SK-N-SH (cell line): Measurements from ENCODE around the gene FGD2. TPM values are rescaled to one million over a fixed set of nuclear protein-coding genes. Genes with fewer than 3 reads are reported as not detected.
"Not testable (repeated sequence)": the region's sequence is repeated elsewhere in the genome, so short reads cannot be mapped to it uniquely, and the experiment has no call there.

Experiments
- CTCF ChIA-PET: fragments of 300-600, 350-600 bp; formaldehyde crosslinking; extraction: SDS; loops from one replicate; lab custom pipeline; 2021; lab: Yijun Ruan, JAX
- POLR2A ChIA-PET: fragments of 350-600 bp; sonication (Branson Sonifier 250); formaldehyde crosslinking; extraction: SDS; loops from one replicate; lab custom pipeline; 2020; ENCODE audit warnings: antibody characterized with exemption, inconsistent platforms; lab: Yijun Ruan, JAX
- DNase-seq: peaks from one replicate; pipeline ENCODE4 v3.0.0; 2012
- H2AFZ ChIP-seq: fragments of 200-600 bp; sonication (generic); 2 replicates; pipeline ENCODE4 v1.8.1; 2016; ENCODE audit warnings: antibody characterized with exemption, mild to moderate bottlenecking, low read depth
- H3F3A ChIP-seq: fragments of 200-600 bp; sonication (generic); replicated peaks from 2 replicates; pipeline ENCODE3; 2016; ENCODE audit warnings: antibody characterized with exemption, mild to moderate bottlenecking; ENCODE audit not compliant: insufficient read depth
- H3K27ac ChIP-seq, 2 experiments: fragments of 200-500 bp in 1 of 2; fragments of 200-600 bp in 1 of 2; sonication (Bioruptor generic) in 1 of 2; sonication (generic), shearing (Covaris generic) in 1 of 2; 2 replicates each; pipeline versions ENCODE4 v1.5.1 to v1.6.1; 2014 to 2016; ENCODE audit warnings: low read depth in 2 of 2, inconsistent platforms in 1 of 2, low read length in 1 of 2, mild to moderate bottlenecking in 1 of 2, mixed read lengths in 1 of 2
- H3K27me3 ChIP-seq: fragments of 200-600 bp; sonication (generic), shearing (Covaris generic); 2 replicates; pipeline ENCODE4 v1.6.1; 2016; ENCODE audit warnings: mixed run types; ENCODE audit not compliant: insufficient read depth
- H3K36me3 ChIP-seq, 2 experiments: fragments of 200-500 bp in 1 of 2; fragments of 200-600 bp in 1 of 2; sonication (Bioruptor generic) in 1 of 2; sonication (generic) in 1 of 2; replicated peaks in 1 of 2; 2 replicates each; pipeline versions ENCODE3 to v1.5.1; 2014 to 2016; ENCODE audit warnings: low read length in 1 of 2, mild to moderate bottlenecking in 1 of 2; ENCODE audit not compliant: insufficient read depth in 2 of 2, control insufficient read depth in 1 of 2
- H3K4me1 ChIP-seq, 2 experiments: fragments of 200-500 bp in 1 of 2; fragments of 200-600 bp in 1 of 2; sonication (Bioruptor generic) in 1 of 2; sonication (generic), shearing (Covaris generic) in 1 of 2; 2 replicates each; pipeline versions ENCODE4 v1.5.1 to v1.6.1; 2014 to 2016; ENCODE audit warnings: low read depth in 1 of 2, low read length in 1 of 2, mixed run types in 1 of 2; ENCODE audit not compliant: insufficient read depth in 2 of 2, control insufficient read depth in 1 of 2
- H3K4me2 ChIP-seq: fragments of 200-600 bp; sonication (generic), shearing (Covaris generic); 2 replicates; pipeline ENCODE4 v1.6.1; 2017; ENCODE audit warnings: mixed run types
- H3K4me3 ChIP-seq, 2 experiments: fragments of 200-500 bp in 1 of 2; fragments of 200-600 bp in 1 of 2; sonication (Bioruptor generic) in 1 of 2; sonication (generic), shearing (Covaris generic) in 1 of 2; 2 replicates each; pipeline versions ENCODE4 v1.5.1 to v1.8.1; 2014 to 2016; ENCODE audit warnings: low read depth in 2 of 2, inconsistent platforms in 1 of 2, low read length in 1 of 2, mild to moderate bottlenecking in 1 of 2, mixed read lengths in 1 of 2, moderate library complexity in 1 of 2
- H3K79me2 ChIP-seq: fragments of 200-600 bp; sonication (generic); 2 replicates; pipeline ENCODE4 v1.8.1; 2017; ENCODE audit warnings: mild to moderate bottlenecking; ENCODE audit not compliant: insufficient read depth
- H3K9ac ChIP-seq: fragments of 200-600 bp; sonication (generic); 2 replicates; pipeline ENCODE4 v1.6.1; 2017; ENCODE audit warnings: mixed run types
- H3K9me2 ChIP-seq: fragments of 200-600 bp; sonication (generic); 2 replicates; pipeline ENCODE4 v1.6.1; 2017; ENCODE audit warnings: mixed run types
- H3K9me3 ChIP-seq: fragments of 200-600 bp; sonication (generic); 2 replicates; pipeline ENCODE4 v1.6.1; 2017; ENCODE audit warnings: mixed run types, mild to moderate bottlenecking, moderate library complexity
- H4K20me1 ChIP-seq: fragments of 200-600 bp; sonication (generic); 2 replicates; pipeline ENCODE4 v1.6.1; 2017; ENCODE audit warnings: mild to moderate bottlenecking, mixed run types; ENCODE audit not compliant: insufficient read depth
- CHD2 ChIP-seq: fragments of 150-350 bp; IDR thresholded peaks from 2 replicates; pipeline ENCODE4 v1.6.1; 2018; ENCODE audit warnings: low read length; ENCODE audit not compliant: partially characterized antibody
- EZH2phosphoT487 ChIP-seq: fragments of 200-600 bp; sonication (generic); IDR thresholded peaks from 2 replicates; pipeline ENCODE4 v1.6.1; 2017; ENCODE audit warnings: low read depth, mixed run types, mild to moderate bottlenecking, antibody characterized with exemption, moderate library complexity, borderline replicate concordance
- FOXM1 ChIP-seq: IDR thresholded peaks from 2 replicates; pipeline ENCODE4 v1.4.0; 2012; ENCODE audit warnings: low read depth, mild to moderate bottlenecking
- IRF3 ChIP-seq: fragments of 150-350 bp; IDR thresholded peaks from 2 replicates; pipeline ENCODE4 v1.6.1; 2016; ENCODE audit warnings: mild to moderate bottlenecking, low read depth, low read length
- MEF2A ChIP-seq: IDR thresholded peaks from 2 replicates; pipeline ENCODE4 v1.4.0; 2012; ENCODE audit warnings: low read depth, borderline replicate concordance
- NFIC ChIP-seq: IDR thresholded peaks from 2 replicates; pipeline ENCODE4 v1.4.0; 2012; ENCODE audit warnings: borderline replicate concordance
- POLR2AphosphoS5 ChIP-seq: IDR thresholded peaks from 2 replicates; pipeline ENCODE4 v1.6.1; 2012; ENCODE audit warnings: low read depth, low read length
- RAD21 ChIP-seq: IDR thresholded peaks from 2 replicates; pipeline ENCODE4 v1.6.1; 2012; ENCODE audit warnings: mild to moderate bottlenecking, low read length
- RFX5 ChIP-seq: IDR thresholded peaks from 2 replicates; pipeline ENCODE4 v1.6.1; 2012; ENCODE audit warnings: mild to moderate bottlenecking, improper control_type of control experiment, low read length
- SMC3 ChIP-seq: IDR thresholded peaks from 2 replicates; pipeline ENCODE4 v1.6.1; 2012; ENCODE audit warnings: low read depth, low read length, improper control_type of control experiment
- TAF1 ChIP-seq: IDR thresholded peaks from 2 replicates; pipeline ENCODE4 v1.6.1; 2012; ENCODE audit warnings: low read depth, mild to moderate bottlenecking, low read length, moderate library complexity, borderline replicate concordance
- TEAD4 ChIP-seq: IDR thresholded peaks from 2 replicates; pipeline ENCODE4 v1.4.0; 2012; ENCODE audit warnings: mild to moderate bottlenecking, borderline replicate concordance; ENCODE audit not compliant: insufficient read depth
- WGBS: methylation state at CpG from one replicate; pipeline ENCODE4 v1.1.6; 2017; ENCODE audit warnings: low lambda C conversion rate; 5-methylcytosine and 5-hydroxymethylcytosine counted together
- polyA plus RNA-seq, 3 experiments: library from polyadenylated mRNA; depleted of rRNA; stranded (reverse); fragments of >200 nt; gene quantifications; 2 replicates each; pipeline ENCODE4 v1.2.3, GENCODE V29; 2012
- TF ChIP-seq, protein P1 (sequence below): IDR thresholded peaks from 2 replicates; pipeline ENCODE4 v1.4.0; 2012; ENCODE audit warnings: low read depth, borderline replicate concordance
- TF ChIP-seq, protein P2 (sequence below): IDR thresholded peaks from 2 replicates; pipeline ENCODE4 v1.4.0; 2012; ENCODE audit warnings: low read depth, borderline replicate concordance

FGD2 gene
- polyA plus RNA-seq, 1 of the 3 experiments (the other 2 are of a cell fraction) = not detected

DNA sequence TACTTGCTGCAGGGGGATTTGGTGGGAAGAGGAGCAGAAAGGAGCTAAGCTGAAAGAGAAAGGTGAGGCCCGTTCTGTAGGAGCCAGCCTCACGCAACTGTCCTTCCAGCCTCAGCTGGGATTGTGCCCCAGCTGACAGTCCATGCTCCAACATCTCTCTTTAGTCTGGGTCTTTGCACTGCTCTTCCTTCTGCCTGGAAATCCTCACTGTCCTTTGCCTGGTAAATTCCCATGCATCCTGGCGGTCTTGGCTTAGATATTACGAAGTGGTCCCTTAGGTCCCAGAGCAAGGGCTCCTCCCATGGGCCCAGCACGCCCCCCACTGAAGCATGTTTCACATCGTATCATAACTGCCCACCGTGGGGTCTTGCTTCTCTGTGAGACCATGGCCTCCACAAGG lies 52.2 kb downstream of the FGD2 start:
- no peak for DNase-seq
- Histone ChIP-seq H2AFZ (no peak overlapping the region), H4K20me1 (no peaks in the 10 kb centered on the region), H3K9ac (no peak overlapping the region), H3K4me2 (no peak overlapping the region), H3K4me1 (peaks cover 10 to 17% of the 10 kb centered on the region in 2 experiments; a peak in 3 of 4 replicates), H3K9me2 (no peaks in the 10 kb centered on the region), H3F3A (peaks cover 16% of the 10 kb centered on the region), H3K27me3 (no peaks in the 10 kb centered on the region), H3K36me3 (no peaks in the 10 kb centered on the region), H3K4me3 (no peak overlapping the region), H3K27ac (no peak overlapping the region), H3K9me3 (no peaks in the 10 kb centered on the region), H3K79me2 (no peaks in the 10 kb centered on the region)
- ChIA-PET POLR2A (no interaction called here), CTCF (interaction anchor here (0.6 to 36.6 kb wide), 4 partner anchors 28 to 292 kb away, joined by 3 to 678 read pairs (median 246); partner anchors contain the start of gene PIM1)
- WGBS = 94% methylated on average over 7 of the region's 7 CpGs
- TF ChIP-seq MEF2A = no peak
- TF ChIP-seq TEAD4 = no peak
- no peak for TF ChIP-seq IRF3

DNA sequence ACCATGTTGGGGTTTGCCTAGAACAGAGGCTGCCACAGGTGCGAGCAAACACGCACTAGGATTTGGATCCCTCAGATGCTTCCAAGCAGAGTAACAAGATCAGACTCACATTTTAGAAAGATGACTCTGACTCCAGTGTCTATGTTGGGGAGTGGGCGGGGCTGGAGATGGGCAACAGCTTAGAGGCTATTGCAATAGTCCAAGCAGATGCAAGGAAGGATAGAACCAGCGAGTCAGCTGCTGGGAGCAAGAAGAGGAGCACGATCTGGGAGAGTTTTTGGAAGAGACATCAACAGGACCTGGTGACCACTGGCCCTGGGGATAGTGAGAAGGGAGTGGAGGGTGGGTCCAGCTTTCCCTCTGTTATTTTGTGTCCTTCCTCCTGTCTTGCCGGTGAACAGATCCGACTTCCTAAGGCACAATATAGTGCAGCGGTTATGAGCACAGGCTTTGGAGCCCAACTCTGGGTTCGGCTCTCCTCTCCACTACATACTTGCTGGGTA lies 52.7 kb downstream of the FGD2 start:
- H3K4me2 ChIP-seq = no peak overlapping the region

DNA sequence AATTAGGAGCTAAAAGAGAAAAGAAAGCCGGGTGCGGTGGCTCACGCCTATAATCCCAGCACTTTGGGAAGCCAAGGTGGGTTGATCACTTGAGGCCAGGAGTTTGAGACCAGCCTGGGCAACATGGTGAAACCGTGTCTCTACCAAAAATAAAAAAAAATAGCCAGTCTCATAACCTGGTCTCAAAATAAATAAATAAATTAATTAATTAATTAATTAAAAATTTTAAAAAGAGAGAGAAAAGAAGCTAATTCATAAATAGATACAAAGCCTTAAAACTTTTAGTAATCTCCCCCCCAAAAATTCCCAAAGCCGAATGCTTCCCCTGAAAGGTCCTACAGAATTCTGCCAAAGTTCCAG lies 53.5 kb downstream of the FGD2 start:
- CTCF ChIA-PET = interaction anchor here (1.3 to 36.6 kb wide), 3 partner anchors 9 to 117 kb away, joined by 4 to 678 read pairs (median 490); partner anchors contain the start of gene PIM1
- H3K4me2 ChIP-seq = peak overlapping the region; percentile 86; the same call in 1 of the 2 replicates
- H3K79me2 ChIP-seq, H3K9me2 ChIP-seq, POLR2A ChIA-PET, DNase-seq, H3K9me3 ChIP-seq, H4K20me1 ChIP-seq, H3K27me3 ChIP-seq, H2AFZ ChIP-seq, H3K36me3 ChIP-seq: not testable (repeated sequence)
- peaks cover 10 to 17% of the 10 kb centered on the region in 2 experiments; a peak in 3 of 4 replicates for H3K4me1 ChIP-seq
- H3F3A ChIP-seq = peaks cover 16% of the 10 kb centered on the region
- WGBS = 68% methylated on average over 5 of the region's 5 CpGs
- peak overlapping the region; percentile 72 to 96; a peak in 3 of 4 replicates for H3K27ac ChIP-seq
- peak overlapping the region; percentile 81; the same call in 1 of the 2 replicates for H3K9ac ChIP-seq
- H3K4me3 ChIP-seq = peak overlapping the region in 1 of 2 experiments; percentile 42; a peak in 1 of 4 replicates

More for the DNA sequence above, 52.7 kb downstream of the FGD2 start:
- Histone ChIP-seq H3K9ac (no peak overlapping the region), H3K9me3 (no peaks in the 10 kb centered on the region), H3F3A (peaks cover 16% of the 10 kb centered on the region), H3K36me3 (no peaks in the 10 kb centered on the region), H3K27me3 (no peaks in the 10 kb centered on the region), H2AFZ (no peak overlapping the region), H4K20me1 (no peaks in the 10 kb centered on the region), H3K9me2 (no peaks in the 10 kb centered on the region), H3K27ac (no peak overlapping the region), H3K4me1 (peaks cover 10 to 17% of the 10 kb centered on the region in 2 experiments; a peak in 3 of 4 replicates), H3K79me2 (no peaks in the 10 kb centered on the region), H3K4me3 (no peak overlapping the region)
- TF ChIP-seq TAF1 (no peak), NFIC (no peak), POLR2AphosphoS5 (no peak), SMC3 (no peak), RFX5 (no peak), EZH2phosphoT487 (no peak), CHD2 (no peak), FOXM1 (no peak), RAD21 (no peak)
- TF ChIP-seq, protein P1, sequence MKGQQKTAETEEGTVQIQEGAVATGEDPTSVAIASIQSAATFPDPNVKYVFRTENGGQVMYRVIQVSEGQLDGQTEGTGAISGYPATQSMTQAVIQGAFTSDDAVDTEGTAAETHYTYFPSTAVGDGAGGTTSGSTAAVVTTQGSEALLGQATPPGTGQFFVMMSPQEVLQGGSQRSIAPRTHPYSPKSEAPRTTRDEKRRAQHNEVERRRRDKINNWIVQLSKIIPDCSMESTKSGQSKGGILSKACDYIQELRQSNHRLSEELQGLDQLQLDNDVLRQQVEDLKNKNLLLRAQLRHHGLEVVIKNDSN = no peak
- TF ChIP-seq, protein P2, sequence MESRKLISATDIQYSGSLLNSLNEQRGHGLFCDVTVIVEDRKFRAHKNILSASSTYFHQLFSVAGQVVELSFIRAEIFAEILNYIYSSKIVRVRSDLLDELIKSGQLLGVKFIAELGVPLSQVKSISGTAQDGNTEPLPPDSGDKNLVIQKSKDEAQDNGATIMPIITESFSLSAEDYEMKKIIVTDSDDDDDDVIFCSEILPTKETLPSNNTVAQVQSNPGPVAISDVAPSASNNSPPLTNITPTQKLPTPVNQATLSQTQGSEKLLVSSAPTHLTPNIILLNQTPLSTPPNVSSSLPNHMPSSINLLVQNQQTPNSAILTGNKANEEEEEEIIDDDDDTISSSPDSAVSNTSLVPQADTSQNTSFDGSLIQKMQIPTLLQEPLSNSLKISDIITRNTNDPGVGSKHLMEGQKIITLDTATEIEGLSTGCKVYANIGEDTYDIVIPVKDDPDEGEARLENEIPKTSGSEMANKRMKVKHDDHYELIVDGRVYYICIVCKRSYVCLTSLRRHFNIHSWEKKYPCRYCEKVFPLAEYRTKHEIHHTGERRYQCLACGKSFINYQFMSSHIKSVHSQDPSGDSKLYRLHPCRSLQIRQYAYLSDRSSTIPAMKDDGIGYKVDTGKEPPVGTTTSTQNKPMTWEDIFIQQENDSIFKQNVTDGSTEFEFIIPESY = no peak
- 91% methylated on average over 9 of the region's 9 CpGs for WGBS
- CTCF ChIA-PET = interaction anchor here (1.3 to 36.6 kb wide), 3 partner anchors 10 to 118 kb away, joined by 4 to 678 read pairs (median 490); partner anchors contain the start of gene PIM1
- no peak for DNase-seq
- POLR2A ChIA-PET = no interaction called here
